BLaER1 (cell line): ENCODE results near the gene LMO1.

Experiments used
- H3K27ac ChIP-seq: shearing (Covaris generic); formaldehyde crosslinking; 2 replicates; pipeline ENCODE4 v1.8.1; 2022
- H3K27me3 ChIP-seq: shearing (Covaris generic); formaldehyde crosslinking; 2 replicates; pipeline ENCODE4 v1.8.1; 2022
- H3K36me3 ChIP-seq: shearing (Covaris generic); formaldehyde crosslinking; 2 replicates; pipeline ENCODE4 v1.8.1; 2022
- H3K4me1 ChIP-seq: shearing (Covaris generic); formaldehyde crosslinking; 2 replicates; pipeline ENCODE4 v1.8.1; 2022
- H3K4me2 ChIP-seq: shearing (Covaris generic); formaldehyde crosslinking; 2 replicates; pipeline ENCODE4 v1.8.1; 2022
- H3K4me3 ChIP-seq: shearing (Covaris generic); formaldehyde crosslinking; 2 replicates; pipeline ENCODE4 v1.8.1; 2022
- H3K9ac ChIP-seq: shearing (Covaris generic); formaldehyde crosslinking; 2 replicates; pipeline ENCODE4 v1.8.1; 2022
- H3K9me3 ChIP-seq: shearing (Covaris generic); formaldehyde crosslinking; 2 replicates; pipeline ENCODE4 v1.8.1; 2022
- H4K20me1 ChIP-seq: shearing (Covaris generic); formaldehyde crosslinking; 2 replicates; pipeline ENCODE4 v1.8.1; 2022
- Cebpa-rat ChIP-seq: shearing (Covaris generic); IDR thresholded peaks from 2 replicates; pipeline ENCODE4 v1.8.1; 2022

LMO1 gene

DNA sequence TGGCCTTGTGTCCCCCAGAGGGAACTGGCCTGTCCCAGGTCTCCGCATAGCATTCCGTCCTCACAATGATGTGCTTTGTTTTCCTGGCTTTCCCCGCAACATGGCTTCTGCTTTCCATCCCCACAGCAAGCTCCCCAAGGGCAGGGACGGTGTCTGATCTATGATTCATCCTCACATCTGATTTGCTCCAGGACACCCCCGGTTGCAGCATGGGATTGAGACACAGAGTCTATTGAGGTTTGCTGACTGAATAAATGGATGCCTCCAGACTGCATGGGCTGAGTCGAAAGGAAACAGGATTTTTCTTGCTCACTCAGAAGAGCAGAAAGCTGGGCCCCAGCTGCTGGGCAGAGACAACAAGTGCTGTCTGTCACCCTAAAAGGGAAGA lies 40.2 kb downstream of the LMO1 start:
- H3K4me3 ChIP-seq, result no peak overlapping the region
- TF ChIP-seq Cebpa-rat, result no peak

GRCh38 chr11:8222820-8223512 lies 40.7 kb downstream of the LMO1 start:
- peaks cover 27% of the 10 kb centered on the region for H3K4me1 ChIP-seq
- H3K27me3 ChIP-seq, result peaks cover 17% of the 10 kb centered on the region
- no peaks in the 10 kb centered on the region; the same call in 1 of the 2 replicates for H4K20me1 ChIP-seq
- no peak overlapping the region for H3K27ac ChIP-seq
- no peaks in the 10 kb centered on the region for H3K36me3 ChIP-seq
- H3K9ac ChIP-seq, result no peak overlapping the region
- TF ChIP-seq Cebpa-rat, result no peak
- peak overlapping the region; percentile 58 for H3K4me2 ChIP-seq
- no peak overlapping the region for H3K4me3 ChIP-seq
- H3K9me3 ChIP-seq, result no peaks in the 10 kb centered on the region

More for the DNA sequence above, 40.2 kb downstream of the LMO1 start:
- no peak overlapping the region for H3K9ac ChIP-seq
- H4K20me1 ChIP-seq, result no peaks in the 10 kb centered on the region; the same call in 1 of the 2 replicates
- H3K27me3 ChIP-seq, result peaks cover 17% of the 10 kb centered on the region
- H3K4me2 ChIP-seq, result peak overlapping the region; percentile 58
- H3K36me3 ChIP-seq, result no peaks in the 10 kb centered on the region
- peaks cover 22% of the 10 kb centered on the region for H3K4me1 ChIP-seq
- no peak overlapping the region for H3K27ac ChIP-seq
- H3K9me3 ChIP-seq, result no peaks in the 10 kb centered on the region

DNA sequence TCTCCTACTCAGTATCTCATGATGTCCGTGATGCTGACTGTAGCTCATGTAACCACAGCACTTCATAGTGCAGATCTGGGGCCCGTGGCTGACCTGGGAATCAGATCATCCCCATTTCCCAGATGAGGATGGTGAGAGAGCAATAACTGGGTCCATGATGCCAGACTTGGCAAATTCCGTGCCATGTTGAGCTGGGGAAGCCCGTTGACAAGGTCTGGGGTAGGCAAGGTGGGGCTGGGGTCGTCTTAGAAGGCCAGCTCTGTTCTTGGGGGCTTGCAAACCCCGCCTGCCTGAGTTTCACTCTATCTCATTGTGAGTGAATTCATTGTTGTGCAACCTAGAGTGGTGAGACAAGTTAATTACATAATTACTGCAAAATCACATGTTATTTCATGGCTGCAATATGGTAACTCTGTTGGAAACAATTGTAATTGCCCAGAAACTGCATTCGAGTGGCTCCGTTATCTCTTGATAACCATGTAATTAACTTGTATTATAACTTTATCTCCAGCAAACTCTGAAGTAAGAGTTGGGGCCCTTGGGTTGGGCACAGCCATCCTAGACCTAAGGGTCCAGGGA lies 41.7 kb downstream of the LMO1 start:
- H3K9ac ChIP-seq, result no peak overlapping the region
- H3K9me3 ChIP-seq, result no peaks in the 10 kb centered on the region
- peaks cover 33% of the 10 kb centered on the region for H3K4me1 ChIP-seq
- no peaks in the 10 kb centered on the region; the same call in 1 of the 2 replicates for H4K20me1 ChIP-seq
- H3K4me3 ChIP-seq, result no peak overlapping the region
- no peak overlapping the region for H3K4me2 ChIP-seq
- H3K27me3 ChIP-seq, result peaks cover 17% of the 10 kb centered on the region
- no peak for TF ChIP-seq Cebpa-rat
- no peak overlapping the region for H3K27ac ChIP-seq
- no peaks in the 10 kb centered on the region for H3K36me3 ChIP-seq

GRCh38 chr11:8221046-8221723 lies 42.5 kb downstream of the LMO1 start:
- no peaks in the 10 kb centered on the region for H3K9me3 ChIP-seq
- H3K4me1 ChIP-seq, result peaks cover 33% of the 10 kb centered on the region
- no peak overlapping the region for H3K27ac ChIP-seq
- no peaks in the 10 kb centered on the region; the same call in 1 of the 2 replicates for H4K20me1 ChIP-seq
- peaks cover 17% of the 10 kb centered on the region for H3K27me3 ChIP-seq
- no peaks in the 10 kb centered on the region for H3K36me3 ChIP-seq
- no peak for TF ChIP-seq Cebpa-rat
- no peak overlapping the region for H3K9ac ChIP-seq
- H3K4me3 ChIP-seq, result no peak overlapping the region
- no peak overlapping the region for H3K4me2 ChIP-seq

GRCh38 chr11:8220261-8221045 lies 43.2 kb downstream of the LMO1 start:
- H3K9ac ChIP-seq, result no peak overlapping the region
- peaks cover 33% of the 10 kb centered on the region for H3K4me1 ChIP-seq
- no peaks in the 10 kb centered on the region for H3K9me3 ChIP-seq
- peaks cover 17% of the 10 kb centered on the region for H3K27me3 ChIP-seq
- H3K27ac ChIP-seq, result no peak overlapping the region
- no peak overlapping the region for H3K4me3 ChIP-seq
- no peaks in the 10 kb centered on the region for H3K36me3 ChIP-seq
- no peak overlapping the region for H3K4me2 ChIP-seq
- no peak for TF ChIP-seq Cebpa-rat
- no peaks in the 10 kb centered on the region; the same call in 1 of the 2 replicates for H4K20me1 ChIP-seq

DNA sequence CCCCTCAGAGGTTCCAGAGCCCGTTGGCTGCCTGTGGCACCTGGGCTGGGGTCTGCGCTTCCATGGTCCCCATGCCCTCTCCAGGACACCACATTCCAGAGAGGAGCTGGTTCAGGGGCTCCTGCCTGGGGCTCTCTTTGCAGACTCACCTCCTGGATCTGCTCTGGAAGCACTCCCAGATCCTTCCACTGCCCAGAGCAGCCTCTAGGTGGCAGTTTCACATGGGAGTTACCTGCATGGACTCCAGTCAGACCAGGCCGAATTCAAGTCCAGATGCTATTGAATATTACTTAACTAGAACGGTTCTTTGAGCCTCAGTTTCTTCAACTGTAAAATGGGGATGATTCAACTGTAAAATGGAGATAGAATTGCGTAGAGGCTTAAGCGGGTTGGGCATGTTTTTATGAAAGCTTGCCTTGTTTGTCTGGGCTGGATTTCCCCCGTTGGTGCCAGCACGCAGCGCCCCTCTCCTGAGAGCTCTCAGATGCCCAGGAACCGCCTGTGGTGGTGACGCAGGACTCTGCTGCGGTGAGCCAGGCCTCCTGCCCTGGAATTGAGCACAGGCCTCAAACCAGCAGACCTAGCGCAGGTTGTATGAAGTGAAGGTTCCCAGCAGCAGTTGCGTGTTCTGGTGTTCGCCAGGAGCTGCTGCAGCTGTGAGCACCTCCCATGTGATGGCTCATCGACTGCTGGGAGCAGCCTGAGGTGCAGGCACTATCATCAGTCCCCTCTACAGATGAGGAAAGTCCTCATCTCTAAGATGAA lies 44.2 kb downstream of the LMO1 start:
- peaks cover 33% of the 10 kb centered on the region for H3K4me1 ChIP-seq
- no peak overlapping the region for H3K9ac ChIP-seq
- no peaks in the 10 kb centered on the region for H3K36me3 ChIP-seq
- no peak overlapping the region for H3K4me3 ChIP-seq
- no peaks in the 10 kb centered on the region for H3K9me3 ChIP-seq
- H3K4me2 ChIP-seq, result peak overlapping the region; percentile 78; the same call in 1 of the 2 replicates
- TF ChIP-seq Cebpa-rat, result no peak
- H4K20me1 ChIP-seq, result no peaks in the 10 kb centered on the region; the same call in 1 of the 2 replicates
- peaks cover 17% of the 10 kb centered on the region for H3K27me3 ChIP-seq
- H3K27ac ChIP-seq, result no peak overlapping the region

DNA sequence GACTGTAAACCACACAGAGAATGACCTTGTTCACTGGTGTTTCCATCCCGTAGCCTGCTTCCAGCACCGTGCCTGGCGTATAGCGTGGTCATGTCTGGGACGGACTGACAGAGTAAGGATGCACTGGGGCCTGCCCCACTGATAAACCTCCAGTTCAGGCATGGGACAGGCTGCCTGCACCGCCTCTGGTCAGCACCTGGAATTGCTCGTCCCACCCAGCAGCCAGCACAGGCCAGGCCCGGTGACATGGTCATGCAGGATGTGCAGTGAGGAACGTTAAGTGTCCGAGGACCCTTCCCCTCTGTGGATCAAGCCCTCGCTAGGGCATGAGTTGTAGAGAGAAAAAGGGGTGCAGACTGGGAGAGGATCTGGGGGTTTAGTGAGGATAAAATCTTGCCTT lies 44.8 kb downstream of the LMO1 start:
- H3K4me3 ChIP-seq, result no peak overlapping the region
- H4K20me1 ChIP-seq, result no peaks in the 10 kb centered on the region; the same call in 1 of the 2 replicates
- no peaks in the 10 kb centered on the region for H3K36me3 ChIP-seq
- H3K27me3 ChIP-seq, result peaks cover 17% of the 10 kb centered on the region
- H3K27ac ChIP-seq, result no peak overlapping the region; the same call in 1 of the 2 replicates
- no peak for TF ChIP-seq Cebpa-rat
- no peak overlapping the region for H3K9ac ChIP-seq
- no peaks in the 10 kb centered on the region for H3K9me3 ChIP-seq
- peak overlapping the region; percentile 78 for H3K4me2 ChIP-seq
- peaks cover 32% of the 10 kb centered on the region for H3K4me1 ChIP-seq

GRCh38 chr11:8218409-8218808 lies 45.3 kb downstream of the LMO1 start:
- Histone ChIP-seq H3K4me3 (0 out of 2 replicates have a peak overlapping the region, but pooled peaks have one; percentile 2), H4K20me1 (no peaks in the 10 kb centered on the region; the same call in 1 of the 2 replicates), H3K9ac (0 out of 2 replicates have a peak overlapping the region, but pooled peaks have one; percentile 18), H3K9me3 (no peaks in the 10 kb centered on the region), H3K4me2 (peak overlapping the region; percentile 78), H3K36me3 (no peaks in the 10 kb centered on the region), H3K4me1 (peaks cover 28% of the 10 kb centered on the region), H3K27me3 (peaks cover 17% of the 10 kb centered on the region), H3K27ac (peak overlapping the region; percentile 50)
- TF ChIP-seq Cebpa-rat, result no peak
